HEK293 (cell line): ENCODE data around the gene RFTN1.

Source experiments
- CTCF ChIA-PET: fragments of 350-600 bp; formaldehyde crosslinking; extraction: SDS; loops from one replicate; lab custom pipeline; 2021; ENCODE audit warnings: antibody characterized with exemption; lab: Yijun Ruan, JAX
- POLR2A ChIA-PET: fragments of 300-600 bp; formaldehyde crosslinking; extraction: SDS; loops from one replicate; lab custom pipeline; 2020; ENCODE audit warnings: antibody characterized with exemption, inconsistent platforms; lab: Yijun Ruan, JAX
- H3K27ac ChIP-seq: fragments of 200-500 bp; sonication (Bioruptor generic); 2 replicates; pipeline ENCODE4 v1.5.1; 2014; ENCODE audit warnings: low read depth, low read length, control low read depth, inconsistent platforms; ENCODE audit errors: extremely low read depth
- H3K36me3 ChIP-seq, 2 experiments: fragments of 200-500 bp in 1 of 2; sonication (Bioruptor generic) in 1 of 2; 1 replicate in 1 of 2; 2 replicates in 1 of 2; pipeline ENCODE4 v1.5.1; 2014 to 2017; ENCODE audit warnings: inconsistent platforms in 2 of 2, low read length in 2 of 2; ENCODE audit not compliant: control insufficient read depth in 2 of 2, insufficient read depth in 1 of 2
- H3K4me1 ChIP-seq: fragments of 200-500 bp; sonication (Bioruptor generic); 2 replicates; pipeline ENCODE4 v1.5.1; 2014; ENCODE audit warnings: mild to moderate bottlenecking, low read length, inconsistent platforms; ENCODE audit not compliant: control insufficient read depth, insufficient read depth
- H3K4me3 ChIP-seq: 2 replicates; pipeline ENCODE4 v1.5.1; 2011; ENCODE audit warnings: low read depth, mild to moderate bottlenecking, control low read depth, low read length, moderate library complexity
- H3K9me3 ChIP-seq: fragments of 200-500 bp; sonication (Bioruptor generic); 2 replicates; pipeline ENCODE4 v1.5.1; 2014; ENCODE audit warnings: low read depth, low read length, inconsistent platforms; ENCODE audit not compliant: control insufficient read depth, insufficient read depth
- SCRT1 ChIP-seq: fragments of 450-650 bp; formaldehyde crosslinking; IDR thresholded peaks from 2 replicates; pipeline ENCODE4 v1.5.1; 2016; ENCODE audit warnings: missing biosample characterization, missing genetic modification characterization, borderline replicate concordance
- SCRT2 ChIP-seq: fragments of 450-650 bp; formaldehyde crosslinking; IDR thresholded peaks from 2 replicates; pipeline ENCODE4 v1.5.1; 2016; ENCODE audit warnings: missing biosample characterization, missing genetic modification characterization
- ZNF169 ChIP-seq: fragments of 450-650 bp; formaldehyde crosslinking; IDR thresholded peaks from 2 replicates; pipeline ENCODE4 v1.5.1; 2016; ENCODE audit warnings: missing biosample characterization, missing genetic modification characterization
- ZNF214 ChIP-seq: fragments of 450-650 bp; formaldehyde crosslinking; IDR thresholded peaks from 2 replicates; pipeline ENCODE4 v1.5.1; 2017; ENCODE audit warnings: missing biosample characterization, mild to moderate bottlenecking, missing genetic modification characterization, borderline replicate concordance
- ZNF335 ChIP-seq: fragments of 450-650 bp; formaldehyde crosslinking; conservative IDR thresholded peaks from 2 replicates; pipeline ENCODE4 v1.5.1; 2016; ENCODE audit warnings: missing biosample characterization, missing genetic modification characterization
- ZNF514 ChIP-seq: fragments of 450-650 bp; formaldehyde crosslinking; IDR thresholded peaks from 2 replicates; pipeline ENCODE4 v1.5.1; 2016; ENCODE audit warnings: missing biosample characterization, missing genetic modification characterization
- ZNF521 ChIP-seq: fragments of 450-650 bp; formaldehyde crosslinking; IDR thresholded peaks from 2 replicates; pipeline ENCODE4 v1.5.1; 2017; ENCODE audit warnings: missing biosample characterization, mild to moderate bottlenecking, missing genetic modification characterization
- ZNF549 ChIP-seq: fragments of 450-650 bp; IDR thresholded peaks from 2 replicates; pipeline ENCODE4 v1.5.1; 2018; ENCODE audit warnings: missing biosample characterization, missing genetic modification characterization, mild to moderate bottlenecking, inconsistent platforms, moderate library complexity
- ZNF555 ChIP-seq: fragments of 450-650 bp; formaldehyde crosslinking; conservative IDR thresholded peaks from 2 replicates; pipeline ENCODE4 v1.5.1; 2017; ENCODE audit warnings: missing biosample characterization, mild to moderate bottlenecking, missing genetic modification characterization, inconsistent platforms
- ZNF600 ChIP-seq: fragments of 450-650 bp; formaldehyde crosslinking; IDR thresholded peaks from 2 replicates; pipeline ENCODE4 v1.5.1; 2016; ENCODE audit warnings: missing biosample characterization, missing genetic modification characterization
- ZNF610 ChIP-seq: fragments of 450-650 bp; formaldehyde crosslinking; IDR thresholded peaks from 2 replicates; pipeline ENCODE4 v1.5.1; 2016; ENCODE audit warnings: missing biosample characterization, missing genetic modification characterization, borderline replicate concordance
- ZNF629 ChIP-seq: fragments of 450-650 bp; formaldehyde crosslinking; IDR thresholded peaks from 2 replicates; pipeline ENCODE4 v1.5.1; 2017; ENCODE audit warnings: missing biosample characterization, missing genetic modification characterization
- ZNF658 ChIP-seq: fragments of 450-650 bp; formaldehyde crosslinking; IDR thresholded peaks from 2 replicates; pipeline ENCODE4; 2016; ENCODE audit warnings: missing biosample characterization, missing genetic modification characterization
- ZNF660 ChIP-seq: fragments of 450-650 bp; IDR thresholded peaks from 2 replicates; pipeline ENCODE4 v1.5.1; 2018; ENCODE audit warnings: missing biosample characterization, mild to moderate bottlenecking, missing genetic modification characterization
- ZNF76 ChIP-seq: fragments of 450-650 bp; formaldehyde crosslinking; IDR thresholded peaks from 2 replicates; pipeline ENCODE4; 2016; ENCODE audit warnings: low read depth, missing biosample characterization, missing genetic modification characterization, borderline replicate concordance
- ZNF837 ChIP-seq: fragments of 450-650 bp; formaldehyde crosslinking; IDR thresholded peaks from 2 replicates; pipeline ENCODE4 v1.5.1; 2016; ENCODE audit warnings: missing biosample characterization, missing genetic modification characterization
- TF ChIP-seq, protein P1 (sequence below): fragments of 450-650 bp; formaldehyde crosslinking; IDR thresholded peaks from 2 replicates; pipeline ENCODE4 v1.5.1; 2016; ENCODE audit warnings: missing biosample characterization, missing genetic modification characterization, borderline replicate concordance
- TF ChIP-seq, protein P2 (sequence below): fragments of 450-650 bp; formaldehyde crosslinking; IDR thresholded peaks from 2 replicates; pipeline ENCODE4 v1.5.1; 2017; ENCODE audit warnings: missing biosample characterization, missing genetic modification characterization
- TF ChIP-seq, protein P3 (sequence below): fragments of 450-650 bp; formaldehyde crosslinking; IDR thresholded peaks from 2 replicates; pipeline ENCODE4 v1.5.1; 2016; ENCODE audit warnings: missing biosample characterization, missing genetic modification characterization, low read depth
- TF ChIP-seq, protein P4 (sequence below): fragments of 450-650 bp; formaldehyde crosslinking; IDR thresholded peaks from 2 replicates; pipeline ENCODE4 v1.5.1; 2016; ENCODE audit warnings: missing biosample characterization, missing genetic modification characterization

Gene RFTN1

DNA sequence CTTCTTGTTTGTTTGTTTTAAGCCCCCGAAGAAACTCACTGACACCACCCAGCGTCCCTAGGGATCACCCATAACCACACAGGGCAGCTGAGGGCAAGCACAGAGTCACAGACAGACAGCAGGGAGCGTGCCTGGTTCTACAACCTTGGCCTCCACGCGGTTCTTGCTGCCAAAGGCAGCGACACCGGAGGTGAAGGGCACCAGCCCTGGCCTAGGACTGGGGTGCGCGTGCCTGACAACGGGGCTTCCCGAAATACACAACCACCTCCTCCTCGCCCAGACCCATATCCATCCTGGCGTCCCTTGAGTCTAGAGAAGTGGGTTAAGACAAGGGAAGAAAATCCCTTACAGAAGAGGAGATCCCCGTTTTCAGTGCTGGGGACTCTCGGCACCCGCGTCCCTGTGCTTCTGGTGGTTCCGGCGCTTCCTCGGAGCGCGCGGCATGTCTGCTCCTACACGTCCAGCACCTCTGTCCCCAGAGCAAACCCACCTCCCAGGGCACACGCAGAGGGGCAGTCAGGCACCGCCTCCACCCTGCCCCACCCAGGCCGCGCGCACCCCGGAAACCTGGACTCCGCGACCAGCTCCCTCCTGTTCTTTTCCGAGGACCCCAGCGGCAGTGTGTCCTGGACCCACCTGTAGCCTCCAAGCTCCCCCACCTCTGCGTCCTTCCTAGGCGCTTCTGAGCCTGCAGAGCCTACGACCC, 911 bp downstream of the RFTN1 start:
- CTCF ChIA-PET = interaction anchor here (0.6 to 1.7 kb wide), 5 partner anchors 34 to 222 kb away, joined by 3 to 8 read pairs (median 5); no protein-coding TSS in a partner anchor
- H3K4me1 ChIP-seq = peaks cover 57% of the 10 kb centered on the region

DNA sequence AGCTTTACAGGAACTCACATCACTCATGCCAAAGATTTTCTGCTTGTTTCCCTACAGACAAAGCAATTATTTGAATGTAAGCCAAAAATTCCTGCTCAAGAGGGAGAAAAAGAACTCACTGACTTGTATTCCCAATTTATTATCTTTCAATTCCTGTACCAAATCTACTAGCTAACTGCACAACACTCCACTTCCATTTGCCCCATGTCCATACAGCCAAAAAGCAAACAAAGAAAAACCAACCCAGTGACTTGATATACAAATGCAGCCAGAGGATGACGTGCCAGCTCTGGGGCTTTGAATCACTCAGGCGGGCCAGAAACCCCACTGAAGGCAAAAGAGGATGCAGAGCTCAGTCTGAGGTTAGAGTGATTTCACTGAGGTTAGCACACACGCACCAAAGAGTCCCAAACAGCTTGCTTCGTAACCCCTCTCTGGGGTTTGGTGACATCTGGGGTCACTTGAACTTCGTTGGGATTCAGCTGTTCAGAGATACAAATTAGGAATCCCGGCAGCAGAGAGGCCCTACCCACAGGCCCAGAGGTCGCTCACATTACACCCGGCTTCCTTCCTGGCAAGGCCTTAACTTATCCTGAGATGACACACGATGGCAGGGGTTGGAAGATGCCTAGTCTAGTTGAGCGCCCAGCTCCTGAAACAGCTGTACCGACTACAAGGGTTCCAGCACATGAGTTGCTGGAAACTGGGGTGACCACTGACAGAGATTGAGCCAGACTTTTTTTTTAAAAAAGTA, 1.6 kb downstream of the RFTN1 start:
- H3K4me1 ChIP-seq = peaks cover 51% of the 10 kb centered on the region
- H3K36me3 ChIP-seq = no peaks in the 10 kb centered on the region
- H3K9me3 ChIP-seq = no peaks in the 10 kb centered on the region
- H3K4me3 ChIP-seq = no peak overlapping the region
- ChIA-PET POLR2A (interaction anchor here (1.1 kb wide), 1 partner anchor 53 kb away, joined by 3 read pairs; no protein-coding TSS in a partner anchor), CTCF (interaction anchor here (0.6 to 1.7 kb wide), 6 partner anchors 33 to 241 kb away, joined by 3 to 8 read pairs (median 4); no protein-coding TSS in a partner anchor)
- peak overlapping the region; percentile 83; the same call in 1 of the 2 replicates for H3K27ac ChIP-seq
- TF ChIP-seq ZNF514 (tag by site-specific recombination) (no peak), ZNF660 (tag by site-specific recombination) (no peak), ZNF555 (tag by site-specific recombination) (no peak), ZNF335 (tag by site-specific recombination) (peak; percentile 66; the same call in 1 of the 2 replicates), ZNF837 (tag by site-specific recombination) (no peak), ZNF214 (tag by site-specific recombination) (no peak), ZNF658 (tag by site-specific recombination) (no peak), ZNF549 (no peak), ZNF629 (tag by site-specific recombination) (no peak), ZNF610 (tag by site-specific recombination) (no peak), ZNF169 (tag by site-specific recombination) (no peak), ZNF600 (peak; percentile 86)
- TF ChIP-seq, protein P1, sequence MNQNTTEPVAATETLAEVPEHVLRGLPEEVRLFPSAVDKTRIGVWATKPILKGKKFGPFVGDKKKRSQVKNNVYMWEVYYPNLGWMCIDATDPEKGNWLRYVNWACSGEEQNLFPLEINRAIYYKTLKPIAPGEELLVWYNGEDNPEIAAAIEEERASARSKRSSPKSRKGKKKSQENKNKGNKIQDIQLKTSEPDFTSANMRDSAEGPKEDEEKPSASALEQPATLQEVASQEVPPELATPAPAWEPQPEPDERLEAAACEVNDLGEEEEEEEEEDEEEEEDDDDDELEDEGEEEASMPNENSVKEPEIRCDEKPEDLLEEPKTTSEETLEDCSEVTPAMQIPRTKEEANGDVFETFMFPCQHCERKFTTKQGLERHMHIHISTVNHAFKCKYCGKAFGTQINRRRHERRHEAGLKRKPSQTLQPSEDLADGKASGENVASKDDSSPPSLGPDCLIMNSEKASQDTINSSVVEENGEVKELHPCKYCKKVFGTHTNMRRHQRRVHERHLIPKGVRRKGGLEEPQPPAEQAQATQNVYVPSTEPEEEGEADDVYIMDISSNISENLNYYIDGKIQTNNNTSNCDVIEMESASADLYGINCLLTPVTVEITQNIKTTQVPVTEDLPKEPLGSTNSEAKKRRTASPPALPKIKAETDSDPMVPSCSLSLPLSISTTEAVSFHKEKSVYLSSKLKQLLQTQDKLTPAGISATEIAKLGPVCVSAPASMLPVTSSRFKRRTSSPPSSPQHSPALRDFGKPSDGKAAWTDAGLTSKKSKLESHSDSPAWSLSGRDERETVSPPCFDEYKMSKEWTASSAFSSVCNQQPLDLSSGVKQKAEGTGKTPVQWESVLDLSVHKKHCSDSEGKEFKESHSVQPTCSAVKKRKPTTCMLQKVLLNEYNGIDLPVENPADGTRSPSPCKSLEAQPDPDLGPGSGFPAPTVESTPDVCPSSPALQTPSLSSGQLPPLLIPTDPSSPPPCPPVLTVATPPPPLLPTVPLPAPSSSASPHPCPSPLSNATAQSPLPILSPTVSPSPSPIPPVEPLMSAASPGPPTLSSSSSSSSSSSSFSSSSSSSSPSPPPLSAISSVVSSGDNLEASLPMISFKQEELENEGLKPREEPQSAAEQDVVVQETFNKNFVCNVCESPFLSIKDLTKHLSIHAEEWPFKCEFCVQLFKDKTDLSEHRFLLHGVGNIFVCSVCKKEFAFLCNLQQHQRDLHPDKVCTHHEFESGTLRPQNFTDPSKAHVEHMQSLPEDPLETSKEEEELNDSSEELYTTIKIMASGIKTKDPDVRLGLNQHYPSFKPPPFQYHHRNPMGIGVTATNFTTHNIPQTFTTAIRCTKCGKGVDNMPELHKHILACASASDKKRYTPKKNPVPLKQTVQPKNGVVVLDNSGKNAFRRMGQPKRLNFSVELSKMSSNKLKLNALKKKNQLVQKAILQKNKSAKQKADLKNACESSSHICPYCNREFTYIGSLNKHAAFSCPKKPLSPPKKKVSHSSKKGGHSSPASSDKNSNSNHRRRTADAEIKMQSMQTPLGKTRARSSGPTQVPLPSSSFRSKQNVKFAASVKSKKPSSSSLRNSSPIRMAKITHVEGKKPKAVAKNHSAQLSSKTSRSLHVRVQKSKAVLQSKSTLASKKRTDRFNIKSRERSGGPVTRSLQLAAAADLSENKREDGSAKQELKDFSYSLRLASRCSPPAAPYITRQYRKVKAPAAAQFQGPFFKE = no peak
- TF ChIP-seq, protein P2, sequence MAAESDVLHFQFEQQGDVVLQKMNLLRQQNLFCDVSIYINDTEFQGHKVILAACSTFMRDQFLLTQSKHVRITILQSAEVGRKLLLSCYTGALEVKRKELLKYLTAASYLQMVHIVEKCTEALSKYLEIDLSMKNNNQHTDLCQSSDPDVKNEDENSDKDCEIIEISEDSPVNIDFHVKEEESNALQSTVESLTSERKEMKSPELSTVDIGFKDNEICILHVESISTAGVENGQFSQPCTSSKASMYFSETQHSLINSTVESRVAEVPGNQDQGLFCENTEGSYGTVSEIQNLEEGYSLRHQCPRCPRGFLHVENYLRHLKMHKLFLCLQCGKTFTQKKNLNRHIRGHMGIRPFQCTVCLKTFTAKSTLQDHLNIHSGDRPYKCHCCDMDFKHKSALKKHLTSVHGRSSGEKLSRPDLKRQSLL (tag by site-specific recombination) = no peak
- TF ChIP-seq, protein P3, sequence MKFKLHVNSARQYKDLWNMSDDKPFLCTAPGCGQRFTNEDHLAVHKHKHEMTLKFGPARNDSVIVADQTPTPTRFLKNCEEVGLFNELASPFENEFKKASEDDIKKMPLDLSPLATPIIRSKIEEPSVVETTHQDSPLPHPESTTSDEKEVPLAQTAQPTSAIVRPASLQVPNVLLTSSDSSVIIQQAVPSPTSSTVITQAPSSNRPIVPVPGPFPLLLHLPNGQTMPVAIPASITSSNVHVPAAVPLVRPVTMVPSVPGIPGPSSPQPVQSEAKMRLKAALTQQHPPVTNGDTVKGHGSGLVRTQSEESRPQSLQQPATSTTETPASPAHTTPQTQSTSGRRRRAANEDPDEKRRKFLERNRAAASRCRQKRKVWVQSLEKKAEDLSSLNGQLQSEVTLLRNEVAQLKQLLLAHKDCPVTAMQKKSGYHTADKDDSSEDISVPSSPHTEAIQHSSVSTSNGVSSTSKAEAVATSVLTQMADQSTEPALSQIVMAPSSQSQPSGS (tag by site-specific recombination) = no peak

More for the DNA sequence above, 911 bp downstream of the RFTN1 start:
- POLR2A ChIA-PET = interaction anchor here (1.1 kb wide), 1 partner anchor 54 kb away, joined by 3 read pairs; no protein-coding TSS in a partner anchor
- TF ChIP-seq ZNF76 (tag by site-specific recombination) (0 out of 2 replicates have a peak, but pooled peaks have one; percentile 30), ZNF521 (tag by site-specific recombination) (no peak), SCRT1 (tag by site-specific recombination) (peak; percentile 84), SCRT2 (tag by site-specific recombination) (peak; percentile 94)
- TF ChIP-seq, protein P4, sequence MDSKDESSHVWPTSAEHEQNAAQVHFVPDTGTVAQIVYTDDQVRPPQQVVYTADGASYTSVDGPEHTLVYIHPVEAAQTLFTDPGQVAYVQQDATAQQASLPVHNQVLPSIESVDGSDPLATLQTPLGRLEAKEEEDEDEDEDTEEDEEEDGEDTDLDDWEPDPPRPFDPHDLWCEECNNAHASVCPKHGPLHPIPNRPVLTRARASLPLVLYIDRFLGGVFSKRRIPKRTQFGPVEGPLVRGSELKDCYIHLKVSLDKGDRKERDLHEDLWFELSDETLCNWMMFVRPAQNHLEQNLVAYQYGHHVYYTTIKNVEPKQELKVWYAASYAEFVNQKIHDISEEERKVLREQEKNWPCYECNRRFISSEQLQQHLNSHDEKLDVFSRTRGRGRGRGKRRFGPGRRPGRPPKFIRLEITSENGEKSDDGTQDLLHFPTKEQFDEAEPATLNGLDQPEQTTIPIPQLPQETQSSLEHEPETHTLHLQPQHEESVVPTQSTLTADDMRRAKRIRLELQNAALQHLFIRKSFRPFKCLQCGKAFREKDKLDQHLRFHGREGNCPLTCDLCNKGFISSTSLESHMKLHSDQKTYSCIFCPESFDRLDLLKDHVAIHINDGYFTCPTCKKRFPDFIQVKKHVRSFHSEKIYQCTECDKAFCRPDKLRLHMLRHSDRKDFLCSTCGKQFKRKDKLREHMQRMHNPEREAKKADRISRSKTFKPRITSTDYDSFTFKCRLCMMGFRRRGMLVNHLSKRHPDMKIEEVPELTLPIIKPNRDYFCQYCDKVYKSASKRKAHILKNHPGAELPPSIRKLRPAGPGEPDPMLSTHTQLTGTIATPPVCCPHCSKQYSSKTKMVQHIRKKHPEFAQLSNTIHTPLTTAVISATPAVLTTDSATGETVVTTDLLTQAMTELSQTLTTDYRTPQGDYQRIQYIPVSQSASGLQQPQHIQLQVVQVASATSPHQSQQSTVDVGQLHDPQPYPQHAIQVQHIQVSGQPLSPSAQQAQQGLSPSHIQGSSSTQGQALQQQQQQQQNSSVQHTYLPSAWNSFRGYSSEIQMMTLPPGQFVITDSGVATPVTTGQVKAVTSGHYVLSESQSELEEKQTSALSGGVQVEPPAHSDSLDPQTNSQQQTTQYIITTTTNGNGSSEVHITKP = no peak
- TF ChIP-seq, all 188 proteins: peak for 3
- Histone ChIP-seq H3K36me3 (no peaks in the 10 kb centered on the region), H3K9me3 (no peaks in the 10 kb centered on the region), H3K4me3 (peak overlapping the region; percentile 65), H3K27ac (peak overlapping the region; percentile 83)
